HCT116 (cell line): ENCODE results near the gene CD2BP2. TPM values are rescaled to one million over a fixed set of nuclear protein-coding genes. Genes with fewer than 3 reads are reported as not detected.
A peak's percentile ranks its signal among the peaks of the same experiment; 100 is the strongest.

ENCODE experiments used
- ATAC-seq: fragments of 200-7000 bp; cut with Tn5 transposase; 2 replicates; pipeline ENCODE4 v1.9.1; 2020; ENCODE audit warnings: mild to moderate bottlenecking, moderate library complexity
- BruUV-seq: library from RNA; stranded (reverse); fragments of 400-500 nt; replicated peaks from 2 replicates; lab custom pipeline; 2021; lab: Mats Ljungman, UMichigan
- CTCF ChIA-PET: fragments of 300-600 bp; sonication (Branson Sonifier 250); formaldehyde crosslinking; loops from one replicate; lab custom pipeline; 2021; ENCODE audit warnings: antibody characterized with exemption; lab: Charles Lee
- POLR2A ChIA-PET: fragments of 300-600, 350-600 bp; sonication (Branson Sonifier 250); formaldehyde crosslinking; loops from one replicate; lab custom pipeline; 2021; ENCODE audit warnings: antibody characterized with exemption; lab: Charles Lee
- RAD21 ChIA-PET, 2 experiments: fragments of 300-600 bp; sonication (Branson Sonifier 250); formaldehyde crosslinking; loops; one replicate each; lab custom pipeline; 2023; ENCODE audit warnings: low total read pairs in 2 of 2; ENCODE audit not compliant: uncharacterized antibody in 2 of 2, unreplicated experiment in 2 of 2, low non-redundant PET in 1 of 2; lab: Charles Lee
- DNase-seq: peaks from one replicate; pipeline ENCODE4 v3.0.0-alpha.2; 2010; ENCODE audit warnings: low read depth, low spot score
- H2AFZ ChIP-seq: fragments of 200-600 bp; shearing (Covaris generic), sonication (generic); 2 replicates; pipeline ENCODE4 v1.6.1; 2017; ENCODE audit warnings: low read depth, mixed run types, mixed read lengths, antibody characterized with exemption, low read length; ENCODE audit not compliant: poor library complexity, severe bottlenecking
- H3K27ac ChIP-seq: 2 replicates; pipeline ENCODE4 v1.5.1; 2012; ENCODE audit warnings: low read depth, low read length
- H3K27me3 ChIP-seq: fragments of 200-600 bp; sonication (generic); 2 replicates; pipeline ENCODE4 v1.6.1; 2016; ENCODE audit warnings: mixed run types, low read length, mixed read lengths; ENCODE audit not compliant: insufficient read depth
- H3K36me3 ChIP-seq, 2 experiments: fragments of 200-500 bp in 1 of 2; fragments of 200-600 bp in 1 of 2; sonication (Bioruptor generic) in 1 of 2; sonication (generic) in 1 of 2; 2 replicates each; pipeline versions ENCODE4 v1.5.1 to v1.6.1; 2014 to 2016; ENCODE audit warnings: low read length in 2 of 2, inconsistent platforms in 1 of 2, mixed read lengths in 1 of 2, mixed run types in 1 of 2; ENCODE audit not compliant: insufficient read depth in 2 of 2, control insufficient read depth in 1 of 2
- H3K4me1 ChIP-seq, 2 experiments: fragments of 200-600 bp in 1 of 2; sonication (generic) in 1 of 2; 2 replicates each; pipeline versions ENCODE4 v1.5.1 to v1.6.1; 2012 to 2017; ENCODE audit warnings: low read length in 2 of 2, inconsistent platforms in 1 of 2, mild to moderate bottlenecking in 1 of 2, mixed read lengths in 1 of 2, mixed run types in 1 of 2, moderate library complexity in 1 of 2; ENCODE audit not compliant: insufficient read depth in 2 of 2, control insufficient read depth in 1 of 2
- H3K4me2 ChIP-seq: fragments of 200-600 bp; sonication (generic); 2 replicates; pipeline ENCODE4 v1.6.1; 2017; ENCODE audit warnings: mixed run types, low read length, mixed read lengths
- H3K4me3 ChIP-seq, 2 experiments: fragments of 200-600 bp in 1 of 2; sonication (generic) in 1 of 2; replicated peaks in 1 of 2; 2 replicates each; pipeline ENCODE4 v1.5.1; 2011 to 2016; ENCODE audit warnings: low read length in 2 of 2, control low read depth in 1 of 2, low read depth in 1 of 2, mild to moderate bottlenecking in 1 of 2, mixed read lengths in 1 of 2, mixed run types in 1 of 2
- H3K79me2 ChIP-seq: fragments of 200-600 bp; sonication (generic); 2 replicates; pipeline ENCODE4 v1.6.1; 2017; ENCODE audit warnings: mild to moderate bottlenecking, mixed run types, low read length, moderate library complexity, mixed read lengths; ENCODE audit not compliant: insufficient read depth
- H3K9ac ChIP-seq: fragments of 200-600 bp; sonication (generic); 2 replicates; pipeline ENCODE4 v1.6.1; 2016; ENCODE audit warnings: low read length, mixed read lengths
- H3K9me2 ChIP-seq: fragments of 200-600 bp; sonication (generic), shearing (Covaris generic); 2 replicates; pipeline ENCODE4 v1.6.1; 2017; ENCODE audit warnings: mixed run types, mild to moderate bottlenecking, moderate library complexity; ENCODE audit not compliant: insufficient read depth
- H3K9me3 ChIP-seq, 2 experiments: fragments of 200-500 bp in 1 of 2; fragments of 200-600 bp in 1 of 2; sonication (Bioruptor generic) in 1 of 2; sonication (generic) in 1 of 2; 2 replicates each; pipeline ENCODE4 v1.6.1; 2014 to 2017; ENCODE audit warnings: low read length in 2 of 2, mixed read lengths in 2 of 2, inconsistent platforms in 1 of 2, low read depth in 1 of 2, mild to moderate bottlenecking in 1 of 2, mixed run types in 1 of 2, moderate library complexity in 1 of 2; ENCODE audit not compliant: control insufficient read depth in 1 of 2, insufficient read depth in 1 of 2
- H4K20me1 ChIP-seq: fragments of 200-600 bp; sonication (generic), shearing (Covaris generic); 2 replicates; pipeline ENCODE4 v1.6.1; 2017; ENCODE audit warnings: mixed run types, mild to moderate bottlenecking, moderate library complexity; ENCODE audit not compliant: insufficient read depth
- CBX3 ChIP-seq: IDR thresholded peaks from 2 replicates; pipeline ENCODE4 v1.6.1; 2012; ENCODE audit warnings: low read depth
- CEBPB ChIP-seq: IDR thresholded peaks from 2 replicates; pipeline ENCODE4 v1.6.1; 2012; ENCODE audit warnings: low read depth
- EGR1 ChIP-seq: IDR thresholded peaks from 2 replicates; pipeline ENCODE4 v1.6.1; 2012; ENCODE audit warnings: low read depth
- EZH2 ChIP-seq: fragments of 200-600 bp; sonication (generic); IDR thresholded peaks from 2 replicates; pipeline ENCODE4 v1.6.1; 2017; ENCODE audit warnings: antibody characterized with exemption, mixed run types
- EZH2phosphoT487 ChIP-seq: fragments of 200-600 bp; IDR thresholded peaks from 2 replicates; pipeline ENCODE4 v1.6.1; 2018; ENCODE audit warnings: antibody characterized with exemption, borderline replicate concordance
- JUND ChIP-seq: IDR thresholded peaks from 2 replicates; pipeline ENCODE4 v1.6.1; 2012
- POLR2A ChIP-seq: IDR thresholded peaks from 2 replicates; pipeline ENCODE4 v1.7.0; 2011; ENCODE audit warnings: borderline replicate concordance; ENCODE audit not compliant: insufficient read depth, insufficient read length; ENCODE audit errors: extremely low read depth
- RAD21 ChIP-seq: IDR thresholded peaks from 2 replicates; pipeline ENCODE4 v1.6.1; 2012; ENCODE audit warnings: low read depth, mild to moderate bottlenecking
- SIN3A ChIP-seq: IDR thresholded peaks from 2 replicates; pipeline ENCODE4 v1.6.1; 2012; ENCODE audit warnings: low read depth
- SP1 ChIP-seq: IDR thresholded peaks from 2 replicates; pipeline ENCODE4 v1.6.1; 2012; ENCODE audit warnings: low read depth
- TCF7L2 ChIP-seq: IDR thresholded peaks from 2 replicates; pipeline ENCODE4 v1.7.0; 2011; ENCODE audit warnings: borderline replicate concordance, inconsistent platforms; ENCODE audit not compliant: insufficient read depth, insufficient read length; ENCODE audit errors: extremely low read depth
- YY1 ChIP-seq: IDR thresholded peaks from 2 replicates; pipeline ENCODE4 v1.6.1; 2011; ENCODE audit warnings: low read length, low read depth, moderate library complexity, mild to moderate bottlenecking; ENCODE audit not compliant: insufficient replicate concordance; ENCODE audit errors: extremely low read depth
- ZFX ChIP-seq: fragments of 450-650 bp; IDR thresholded peaks from 2 replicates; pipeline ENCODE4 v1.6.1; 2017
- intact Hi-C: fragments of 100-400 bp; cut with micrococcal nuclease; formaldehyde crosslinking; loops from 2 replicates; pipeline ENCODE4 v1.10.0; 2022
- total RNA-seq: library from RNA; stranded (reverse); gene quantifications from one replicate; pipeline ENCODE4 v1.2.1, GENCODE V29; 2021; ENCODE audit not compliant: unreplicated experiment
- TF ChIP-seq, protein P1 (sequence below): IDR thresholded peaks from 2 replicates; pipeline ENCODE4 v1.6.1; 2012; ENCODE audit warnings: low read depth
- TF ChIP-seq, protein P2 (sequence below): IDR thresholded peaks from 2 replicates; pipeline ENCODE4 v1.6.1; 2012
- TF ChIP-seq, protein P3 (sequence below): IDR thresholded peaks from 2 replicates; pipeline ENCODE4 v1.6.1; 2011; ENCODE audit warnings: mild to moderate bottlenecking, low read length, moderate library complexity; ENCODE audit not compliant: insufficient replicate concordance; ENCODE audit errors: extremely low read depth

Gene CD2BP2
- total RNA-seq, 1 experiment from 2014 or later: 51.8 TPM

DNA sequence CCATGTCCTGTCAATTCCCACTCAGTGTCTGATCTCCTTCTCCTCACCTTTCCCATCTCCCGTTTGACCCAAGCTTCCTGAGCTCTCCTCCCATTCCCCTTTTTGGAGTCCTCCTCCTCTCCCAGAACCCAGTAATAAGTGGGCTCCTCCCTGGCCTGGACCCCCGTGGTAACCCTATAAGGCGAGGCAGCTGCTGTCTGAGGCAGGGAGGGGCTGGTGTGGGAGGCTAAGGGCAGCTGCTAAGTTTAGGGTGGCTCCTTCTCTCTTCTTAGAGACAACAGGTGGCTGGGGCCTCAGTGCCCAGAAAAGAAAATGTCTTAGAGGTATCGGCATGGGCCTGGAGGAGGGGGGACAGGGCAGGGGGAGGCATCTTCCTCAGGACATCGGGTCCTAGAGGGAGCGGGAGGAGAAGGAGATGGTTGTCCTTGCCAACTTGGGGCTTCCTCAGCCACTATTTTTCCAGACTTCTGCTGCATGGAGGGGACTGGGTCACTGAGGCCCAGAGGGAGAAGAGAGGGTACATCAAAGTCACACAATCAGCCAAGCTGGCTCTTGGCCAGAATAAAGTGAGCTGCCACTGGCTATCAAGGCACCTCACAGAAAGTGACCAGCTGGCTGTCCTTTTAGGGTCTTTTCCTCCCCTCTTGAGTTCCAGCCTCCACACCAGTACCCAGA, 17.1 kb upstream of the CD2BP2 start:
- H2AFZ ChIP-seq: no peak overlapping the region
- H3K27me3 ChIP-seq: no peaks in the 10 kb centered on the region
- peak overlapping the region; percentile 1; the same call in 1 of the 2 replicates for H3K27ac ChIP-seq
- H3K4me1 ChIP-seq: peaks cover 24 to 38% of the 10 kb centered on the region in 2 experiments
- ChIA-PET POLR2A (interaction anchor here (1.4 to 1.9 kb wide), 3 partner anchors 23 to 262 kb away, joined by 4 to 7 read pairs (median 6); partner anchors contain the start of gene ZNF48), CTCF (interaction anchor here (1.2 to 2.2 kb wide), 2 partner anchors 16 to 37 kb away, joined by 4 to 17 read pairs; no protein-coding TSS in a partner anchor), RAD21 (no interaction called here)
- TF ChIP-seq, protein P1, sequence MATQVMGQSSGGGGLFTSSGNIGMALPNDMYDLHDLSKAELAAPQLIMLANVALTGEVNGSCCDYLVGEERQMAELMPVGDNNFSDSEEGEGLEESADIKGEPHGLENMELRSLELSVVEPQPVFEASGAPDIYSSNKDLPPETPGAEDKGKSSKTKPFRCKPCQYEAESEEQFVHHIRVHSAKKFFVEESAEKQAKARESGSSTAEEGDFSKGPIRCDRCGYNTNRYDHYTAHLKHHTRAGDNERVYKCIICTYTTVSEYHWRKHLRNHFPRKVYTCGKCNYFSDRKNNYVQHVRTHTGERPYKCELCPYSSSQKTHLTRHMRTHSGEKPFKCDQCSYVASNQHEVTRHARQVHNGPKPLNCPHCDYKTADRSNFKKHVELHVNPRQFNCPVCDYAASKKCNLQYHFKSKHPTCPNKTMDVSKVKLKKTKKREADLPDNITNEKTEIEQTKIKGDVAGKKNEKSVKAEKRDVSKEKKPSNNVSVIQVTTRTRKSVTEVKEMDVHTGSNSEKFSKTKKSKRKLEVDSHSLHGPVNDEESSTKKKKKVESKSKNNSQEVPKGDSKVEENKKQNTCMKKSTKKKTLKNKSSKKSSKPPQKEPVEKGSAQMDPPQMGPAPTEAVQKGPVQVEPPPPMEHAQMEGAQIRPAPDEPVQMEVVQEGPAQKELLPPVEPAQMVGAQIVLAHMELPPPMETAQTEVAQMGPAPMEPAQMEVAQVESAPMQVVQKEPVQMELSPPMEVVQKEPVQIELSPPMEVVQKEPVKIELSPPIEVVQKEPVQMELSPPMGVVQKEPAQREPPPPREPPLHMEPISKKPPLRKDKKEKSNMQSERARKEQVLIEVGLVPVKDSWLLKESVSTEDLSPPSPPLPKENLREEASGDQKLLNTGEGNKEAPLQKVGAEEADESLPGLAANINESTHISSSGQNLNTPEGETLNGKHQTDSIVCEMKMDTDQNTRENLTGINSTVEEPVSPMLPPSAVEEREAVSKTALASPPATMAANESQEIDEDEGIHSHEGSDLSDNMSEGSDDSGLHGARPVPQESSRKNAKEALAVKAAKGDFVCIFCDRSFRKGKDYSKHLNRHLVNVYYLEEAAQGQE: no peak
- no peak for TF ChIP-seq JUND
- TF ChIP-seq POLR2A: no peak
- TF ChIP-seq, protein P2, sequence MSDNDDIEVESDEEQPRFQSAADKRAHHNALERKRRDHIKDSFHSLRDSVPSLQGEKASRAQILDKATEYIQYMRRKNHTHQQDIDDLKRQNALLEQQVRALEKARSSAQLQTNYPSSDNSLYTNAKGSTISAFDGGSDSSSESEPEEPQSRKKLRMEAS: no peak
- no peak for TF ChIP-seq EZH2phosphoT487
- TF ChIP-seq, protein P3, sequence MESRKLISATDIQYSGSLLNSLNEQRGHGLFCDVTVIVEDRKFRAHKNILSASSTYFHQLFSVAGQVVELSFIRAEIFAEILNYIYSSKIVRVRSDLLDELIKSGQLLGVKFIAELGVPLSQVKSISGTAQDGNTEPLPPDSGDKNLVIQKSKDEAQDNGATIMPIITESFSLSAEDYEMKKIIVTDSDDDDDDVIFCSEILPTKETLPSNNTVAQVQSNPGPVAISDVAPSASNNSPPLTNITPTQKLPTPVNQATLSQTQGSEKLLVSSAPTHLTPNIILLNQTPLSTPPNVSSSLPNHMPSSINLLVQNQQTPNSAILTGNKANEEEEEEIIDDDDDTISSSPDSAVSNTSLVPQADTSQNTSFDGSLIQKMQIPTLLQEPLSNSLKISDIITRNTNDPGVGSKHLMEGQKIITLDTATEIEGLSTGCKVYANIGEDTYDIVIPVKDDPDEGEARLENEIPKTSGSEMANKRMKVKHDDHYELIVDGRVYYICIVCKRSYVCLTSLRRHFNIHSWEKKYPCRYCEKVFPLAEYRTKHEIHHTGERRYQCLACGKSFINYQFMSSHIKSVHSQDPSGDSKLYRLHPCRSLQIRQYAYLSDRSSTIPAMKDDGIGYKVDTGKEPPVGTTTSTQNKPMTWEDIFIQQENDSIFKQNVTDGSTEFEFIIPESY: no peak
- no peak for TF ChIP-seq SIN3A
- TF ChIP-seq YY1: no peak
- TF ChIP-seq EGR1: no peak
- no peak for TF ChIP-seq SP1
- no peak for TF ChIP-seq EZH2
- TF ChIP-seq CEBPB: no peak
- no peak for TF ChIP-seq CBX3
- TF ChIP-seq ZFX: no peak
- TF ChIP-seq RAD21: no peak
- TF ChIP-seq TCF7L2: no peak
- ATAC-seq (no peak), DNase-seq (no peak)
- no TSS peak for BruUV-seq
- intact Hi-C loops: no loop called here
- no peaks in the 10 kb centered on the region for H3K9me3 ChIP-seq
- no peak overlapping the region for H3K4me3 ChIP-seq
- H4K20me1 ChIP-seq: no peaks in the 10 kb centered on the region
- H3K9ac ChIP-seq: peak overlapping the region; percentile 53; the same call in 1 of the 2 replicates
- H3K36me3 ChIP-seq: peaks cover 0 to 6% of the 10 kb centered on the region in 2 experiments; a peak in 1 of 4 replicates
- no peaks in the 10 kb centered on the region for H3K9me2 ChIP-seq
- peak overlapping the region; percentile 77; the same call in 1 of the 2 replicates for H3K4me2 ChIP-seq
- peaks cover 27% of the 10 kb centered on the region for H3K79me2 ChIP-seq
